Natural killer cell (primary cell): Measurements from ENCODE around the gene ABHD3. TPM values are rescaled to one million over a fixed set of nuclear protein-coding genes. Genes with fewer than 3 reads are reported as not detected.
A peak's percentile ranks its signal among the peaks of the same experiment; 100 is the strongest.
"Not testable (repeated sequence)": the region's sequence is repeated elsewhere in the genome, so short reads cannot be mapped to it uniquely, and the experiment has no call there.

Experiments
- ATAC-seq, 3 donors: fragments of 150-1000 bp in 2 of 3; fragments of 200-7000 bp in 1 of 3; cut with Tn5 transposase; 1 replicate in 1 of 3; 2 replicates in 2 of 3; pipeline ENCODE4 v1.10.0; 2021; ENCODE audit warnings: mild to moderate bottlenecking in 2 of 3, moderate library complexity in 2 of 3
- DNase-seq, 2 donors: peaks; one replicate each; pipeline versions ENCODE4 v3.0.0 to v3.0.0-alpha.2; 2013 to 2021; ENCODE audit warnings: mixed read lengths in 1 of 2
- H3K27ac ChIP-seq: one replicate; pipeline ENCODE4 v1.5.1; 2013; ENCODE audit warnings: mild to moderate bottlenecking, low read length
- H3K27me3 ChIP-seq: one replicate; pipeline ENCODE4 v1.6.1; 2013; ENCODE audit warnings: low read length; ENCODE audit not compliant: control insufficient read depth, insufficient read depth
- H3K36me3 ChIP-seq: one replicate; pipeline ENCODE4 v1.6.1; 2013; ENCODE audit warnings: low read length; ENCODE audit not compliant: control insufficient read depth, insufficient read depth
- H3K4me1 ChIP-seq: one replicate; pipeline ENCODE4 v1.6.1; 2013; ENCODE audit warnings: low read length; ENCODE audit not compliant: control insufficient read depth, insufficient read depth
- H3K4me3 ChIP-seq: one replicate; pipeline ENCODE4 v1.5.1; 2013; ENCODE audit warnings: low read length
- H3K9me3 ChIP-seq: one replicate; pipeline ENCODE4 v1.6.1; 2013; ENCODE audit warnings: low read length; ENCODE audit not compliant: control insufficient read depth, insufficient read depth
- H3K27ac Mint-ChIP-seq, 2 donors: one replicate each; pipeline ENCODE4 v1.8.0; 2022; ENCODE audit warnings: mild to moderate bottlenecking in 2 of 2, mixed read lengths in 2 of 2, moderate library complexity in 1 of 2
- H3K27me3 Mint-ChIP-seq, 2 donors: one replicate each; pipeline ENCODE4 v1.8.0; 2022; ENCODE audit warnings: low read depth in 2 of 2, mixed read lengths in 2 of 2
- H3K36me3 Mint-ChIP-seq: one replicate; pipeline ENCODE4 v1.8.0; 2022; ENCODE audit warnings: mixed read lengths
- H3K4me1 Mint-ChIP-seq, 2 donors: one replicate each; pipeline ENCODE4 v1.8.0; 2022; ENCODE audit warnings: mixed read lengths in 2 of 2
- H3K4me3 Mint-ChIP-seq: one replicate; pipeline ENCODE4 v1.8.0; 2022; ENCODE audit warnings: mild to moderate bottlenecking, moderate library complexity, mixed read lengths
- H3K9me3 Mint-ChIP-seq, 2 donors: one replicate each; pipeline ENCODE4 v1.8.0; 2022; ENCODE audit warnings: mixed read lengths in 2 of 2
- CTCF ChIP-seq: fragments of 200-600 bp; IDR thresholded peaks from one replicate; pipeline ENCODE4 v1.8.0; 2022; ENCODE audit warnings: antibody characterized with exemption
- WGBS: methylation state at CpG from one replicate; pipeline ENCODE4 v1.1.7; 2013; ENCODE audit warnings: missing lambda C conversion rate; ENCODE audit not compliant: insufficient coverage; 5-methylcytosine and 5-hydroxymethylcytosine counted together
- intact Hi-C: fragments of 100-400 bp; cut with micrococcal nuclease; formaldehyde crosslinking; loops from one replicate; pipeline ENCODE4 v1.14.2; 2022
- total RNA-seq, 4 donors: library from RNA; stranded (reverse); fragments of 120-200 nt in 1 of 4; gene quantifications; one replicate each; pipeline versions ENCODE4 v1.2.3 to v1.2.4, GENCODE V29; 2013 to 2022

Gene ABHD3
- total RNA-seq, 3 donors from 2014 or later (not counting 1 experiment from before 2014, with no cell fraction given), result 39.9 to 47.3 (median 45.0) TPM

DNA sequence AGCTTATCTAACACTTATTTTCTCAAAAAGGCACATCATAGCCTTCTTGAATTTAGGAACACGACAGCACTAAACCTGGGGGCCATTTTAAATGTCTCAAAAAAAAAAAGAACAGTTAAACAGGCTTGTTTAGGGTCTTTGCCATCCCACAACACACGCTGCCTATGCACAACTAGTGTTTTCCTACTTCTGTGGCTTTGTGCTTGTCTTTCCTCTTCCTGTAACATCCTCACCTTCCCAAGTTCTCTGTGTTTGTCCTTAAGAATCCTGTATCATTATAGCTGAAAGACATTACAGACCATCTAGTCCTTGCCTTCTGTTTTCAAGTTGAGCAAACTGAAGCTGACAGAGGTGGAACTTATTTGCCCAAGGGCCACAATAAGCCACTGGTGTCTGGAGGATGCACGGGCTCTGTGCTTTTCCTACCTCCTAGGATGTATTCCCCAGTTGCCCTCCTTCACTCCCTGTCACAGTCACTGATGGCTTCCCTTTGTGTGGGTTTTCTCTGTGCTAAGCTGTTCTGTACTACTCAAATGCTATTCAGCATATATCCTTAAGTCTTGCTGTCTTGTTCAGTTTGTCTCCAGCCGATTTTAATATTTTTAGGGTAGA is 69.9 kb downstream of the ABHD3 start:
- Histone ChIP-seq H3K27me3 (no peaks in the 10 kb centered on the region), H3K4me3 (no peak overlapping the region), H3K36me3 (peaks cover 24% of the 10 kb centered on the region), H3K9me3 (no peaks in the 10 kb centered on the region), H3K4me1 (no peaks in the 10 kb centered on the region), H3K27ac (no peak overlapping the region)
- Mint-ChIP-seq H3K36me3 (no peaks in the 10 kb centered on the region), H3K27me3 (no peaks in the 10 kb centered on the region), H3K27ac (peak overlapping the region in 1 of 2 donors; percentile 34), H3K4me1 (no peaks in the 10 kb centered on the region), H3K9me3 (no peaks in the 10 kb centered on the region), H3K4me3 (no peak overlapping the region)
- no peak for ATAC-seq
- DNase-seq, result no peak
- intact Hi-C loops, result no loop called here
- 94% methylated on average over 3 of the region's 4 CpGs for WGBS
- TF ChIP-seq CTCF, result no peak

DNA sequence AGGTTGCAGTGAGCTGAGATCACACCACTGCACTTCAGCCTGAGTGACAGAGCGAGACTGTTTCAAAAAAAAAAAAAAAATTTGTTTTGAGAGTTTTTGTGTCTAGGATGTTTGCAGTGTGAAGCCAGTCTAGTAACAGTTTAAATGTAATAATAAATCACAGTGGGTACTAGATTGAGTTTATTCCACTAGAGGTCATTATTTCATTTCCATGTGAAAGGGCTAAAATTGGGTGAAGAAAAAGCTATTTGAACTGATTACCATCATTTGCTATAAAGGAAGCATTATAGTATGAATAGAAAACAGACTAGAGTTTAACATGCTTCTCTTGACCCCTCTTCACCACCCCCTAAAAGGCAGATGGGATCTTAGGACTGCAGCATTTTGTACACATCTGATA is 72.2 kb downstream of the ABHD3 start:
- peaks cover 35% of the 10 kb centered on the region for H3K36me3 ChIP-seq
- no peak for TF ChIP-seq CTCF
- Mint-ChIP-seq H3K4me3 (no peak overlapping the region), H3K27me3 (no peaks in the 10 kb centered on the region), H3K4me1 (peaks cover 6 to 15% of the 10 kb centered on the region in 2 donors), H3K36me3 (no peaks in the 10 kb centered on the region), H3K9me3 (no peaks in the 10 kb centered on the region), H3K27ac (no peak overlapping the region)
- 100% methylated on average over 1 of the region's 1 CpG for WGBS
- ATAC-seq, result no peak
- no peaks in the 10 kb centered on the region for H3K9me3 ChIP-seq
- peaks cover 3% of the 10 kb centered on the region for H3K4me1 ChIP-seq
- H3K27me3 ChIP-seq, result no peaks in the 10 kb centered on the region
- intact Hi-C loops, result no loop called here
- no peak overlapping the region for H3K27ac ChIP-seq
- H3K4me3 ChIP-seq, result no peak overlapping the region
- DNase-seq, result no peak

DNA sequence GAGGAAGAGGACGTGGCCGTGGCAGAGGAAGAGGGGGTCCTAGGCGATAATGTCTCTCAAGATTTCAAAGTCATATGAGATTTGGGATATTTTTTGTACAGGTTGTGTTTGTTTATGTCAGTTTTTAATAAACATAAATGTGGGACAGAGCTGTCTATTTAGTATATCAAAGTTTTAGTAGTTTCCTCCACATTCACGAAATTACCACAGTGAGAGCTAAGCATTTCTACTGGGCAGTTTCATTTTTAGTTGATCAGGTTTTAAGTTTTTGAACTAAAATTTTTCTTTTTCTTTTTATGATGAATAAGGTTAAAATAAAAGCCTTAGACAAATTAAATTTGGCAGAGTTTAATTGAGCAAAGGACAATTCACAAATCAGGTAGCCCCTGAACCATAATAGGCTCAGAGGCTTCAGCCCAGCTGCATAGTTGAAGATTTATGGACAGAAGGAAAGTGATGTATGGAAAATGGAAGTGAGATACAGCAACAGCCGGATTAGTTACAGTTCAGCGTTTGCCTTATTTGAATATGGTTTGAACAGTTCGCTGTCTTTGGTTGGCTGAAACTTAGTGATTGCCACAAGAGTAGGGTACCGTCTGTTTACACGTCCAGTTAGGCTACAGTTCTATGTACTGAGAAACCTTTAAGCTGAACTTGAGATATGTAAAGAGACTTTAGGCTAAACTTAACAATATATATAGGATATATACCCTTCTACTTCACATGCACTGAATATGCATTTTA is 75.3 kb downstream of the ABHD3 start:
- no peak for DNase-seq
- 58% methylated on average over 8 of the region's 9 CpGs for WGBS
- peaks cover 6% of the 10 kb centered on the region for H3K36me3 Mint-ChIP-seq
- no peaks in the 10 kb centered on the region for H3K9me3 ChIP-seq
- intact Hi-C loops, result no loop called here
- H3K27me3 Mint-ChIP-seq, result no peaks in the 10 kb centered on the region
- H3K36me3 ChIP-seq, result peaks cover 42% of the 10 kb centered on the region
- H3K4me3 Mint-ChIP-seq, result no peak overlapping the region
- peaks cover 10 to 19% of the 10 kb centered on the region in 2 donors for H3K4me1 Mint-ChIP-seq
- H3K4me3 ChIP-seq, result no peak overlapping the region
- H3K4me1 ChIP-seq, result peaks cover 3% of the 10 kb centered on the region
- peak overlapping the region; percentile 29 for H3K27ac ChIP-seq
- no peaks in the 10 kb centered on the region for H3K9me3 Mint-ChIP-seq
- no peak for ATAC-seq
- peak overlapping the region; percentile 68 to 70 for H3K27ac Mint-ChIP-seq
- no peak for TF ChIP-seq CTCF
- no peaks in the 10 kb centered on the region for H3K27me3 ChIP-seq

- H3K4me3 ChIP-seq, DNase-seq, H3K9me3 Mint-ChIP-seq, intact Hi-C loops, H3K36me3 Mint-ChIP-seq, H3K27me3 Mint-ChIP-seq, H3K4me1 ChIP-seq, H3K27me3 ChIP-seq, H3K27ac ChIP-seq, H3K9me3 ChIP-seq, ATAC-seq, H3K4me3 Mint-ChIP-seq: not testable (repeated sequence)
- Mint-ChIP-seq H3K4me1 (peaks cover 15 to 17% of the 10 kb centered on the region in 2 donors), H3K27ac (peak overlapping the region in 1 of 2 donors; percentile 9)
- peaks cover 36% of the 10 kb centered on the region for H3K36me3 ChIP-seq
- WGBS, result 100% methylated on average over 7 of the region's 9 CpGs
These were observed 82.9 kb downstream of the ABHD3 start for GRCh38 chr18:21621640-21622039.
